H1 (cell line): Measurements from ENCODE around the gene ST3GAL2.

ENCODE experiments used
- CTCF ChIP-seq, 3 experiments: IDR thresholded peaks; 1 replicate in 2 of 3; 2 replicates in 1 of 3; pipeline versions ENCODE4 v1.5.1 to v1.6.1; 2011; ENCODE audit warnings: low read length in 3 of 3, mild to moderate bottlenecking in 3 of 3, inconsistent platforms in 2 of 3, low read depth in 1 of 3, moderate library complexity in 1 of 3; ENCODE audit not compliant: insufficient read depth in 1 of 3; ENCODE audit errors: control extremely low read depth in 1 of 3
- HDAC2 ChIP-seq, 2 experiments: fragments of 300-600 bp in 1 of 2; sonication (generic) in 1 of 2; IDR thresholded peaks; 2 replicates each; pipeline ENCODE4 v1.6.1; 2011 to 2012; ENCODE audit warnings: low read depth in 2 of 2, low read length in 2 of 2, mild to moderate bottlenecking in 2 of 2, moderate library complexity in 2 of 2, borderline replicate concordance in 1 of 2, inconsistent platforms in 1 of 2
- POLR2A ChIP-seq, 2 experiments: IDR thresholded peaks; 1 replicate in 1 of 2; 2 replicates in 1 of 2; pipeline ENCODE4 v1.6.1; 2011; ENCODE audit warnings: low read depth in 2 of 2, low read length in 2 of 2, mild to moderate bottlenecking in 2 of 2; ENCODE audit errors: control extremely low read depth in 1 of 2
- POLR2AphosphoS5 ChIP-seq: IDR thresholded peaks from 2 replicates; pipeline ENCODE4 v1.6.1; 2011; ENCODE audit warnings: low read depth, low read length
- RAD21 ChIP-seq, 2 experiments: IDR thresholded peaks in 1 of 2; conservative IDR thresholded peaks in 1 of 2; 2 replicates each; pipeline ENCODE4 v1.6.1; 2011; ENCODE audit warnings: low read depth in 2 of 2, low read length in 2 of 2, improper control_type of control experiment in 1 of 2, inconsistent platforms in 1 of 2, mild to moderate bottlenecking in 1 of 2, moderate library complexity in 1 of 2
- RXRA ChIP-seq: IDR thresholded peaks from 2 replicates; pipeline ENCODE4 v1.6.1; 2011; ENCODE audit warnings: low read depth, mild to moderate bottlenecking, low read length, moderate library complexity; ENCODE audit not compliant: insufficient read depth
- SAP30 ChIP-seq: fragments of 300-600 bp; sonication (generic); IDR thresholded peaks from 2 replicates; pipeline ENCODE4 v1.7.1; 2012; ENCODE audit warnings: low read length, moderate library complexity, mild to moderate bottlenecking, inconsistent platforms; ENCODE audit not compliant: insufficient read depth, insufficient replicate concordance
- SIN3A ChIP-seq, 2 experiments: IDR thresholded peaks in 1 of 2; conservative IDR thresholded peaks in 1 of 2; 2 replicates each; pipeline ENCODE4 v1.6.1; 2011 to 2012; ENCODE audit warnings: low read length in 2 of 2, improper control_type of control experiment in 1 of 2, low read depth in 1 of 2, mild to moderate bottlenecking in 1 of 2
- TAF7 ChIP-seq: optimal IDR thresholded peaks from 2 replicates; pipeline ENCODE3; 2011; ENCODE audit warnings: low read depth, mild to moderate bottlenecking, inconsistent platforms, low read length, moderate library complexity, borderline replicate concordance
- YY1 ChIP-seq: IDR thresholded peaks from 2 replicates; pipeline ENCODE4 v1.6.1; 2011; ENCODE audit warnings: low read depth, mild to moderate bottlenecking, low read length

- no peak for TF ChIP-seq RXRA
- no peak for TF ChIP-seq CTCF (IDR thresholded peaks at IDR 0.05; ENCODE audit: control extremely low read depth in 1 of 3, insufficient read depth in 1 of 3, low read depth in 1 of 3, low read length in 3 of 3)
- TF ChIP-seq YY1, result no peak
- TF ChIP-seq TAF7, result no peak
- TF ChIP-seq POLR2A (IDR thresholded peaks at IDR 0.05; ENCODE audit: control extremely low read depth in 1 of 2, low read depth in 2 of 2, low read length in 2 of 2), result no peak
- no peak for TF ChIP-seq RAD21 (IDR thresholded peaks at IDR 0.05 in 1 of 2, conservative IDR thresholded peaks at IDR 0.05 in 1 of 2; ENCODE audit: low read depth in 2 of 2, low read length in 2 of 2)
- TF ChIP-seq SIN3A (conservative IDR thresholded peaks at IDR 0.05 in 1 of 2, IDR thresholded peaks at IDR 0.05 in 1 of 2; ENCODE audit: low read depth in 1 of 2, low read length in 2 of 2), result no peak
- TF ChIP-seq SAP30, result no peak
- no peak for TF ChIP-seq HDAC2 (IDR thresholded peaks at IDR 0.05; ENCODE audit: borderline replicate concordance in 1 of 2, low read depth in 2 of 2, low read length in 2 of 2)
- TF ChIP-seq POLR2AphosphoS5, result no peak
These were observed 89.9 kb downstream of the ST3GAL2 start for GRCh38 chr16:70348991-70349390.
